GM19463 (cell line): Measurements from ENCODE around the gene KRT80.

Experiments used
- ATAC-seq: cut with Tn5 transposase; IDR thresholded peaks from one replicate; pipeline ENCODE4 v1.9.1; 2021; ENCODE audit warnings: mild to moderate bottlenecking, moderate library complexity; ENCODE audit not compliant: unreplicated experiment

KRT80 gene

GRCh38 chr12:52181746-52182145 lies 10.1 kb downstream of the KRT80 start:
- no peak for ATAC-seq

GRCh38 chr12:52180971-52181628 lies 10.7 kb downstream of the KRT80 start:
- ATAC-seq, result no peak

- ATAC-seq, result no peak
Observed at GRCh38 chr12:52179396-52179973, 12.3 kb downstream of the KRT80 start.

GRCh38 chr12:52178984-52179383 lies 12.8 kb downstream of the KRT80 start:
- no peak for ATAC-seq

GRCh38 chr12:52178443-52178842 lies 13.4 kb downstream of the KRT80 start:
- no peak for ATAC-seq

- ATAC-seq, result no peak
Observed at GRCh38 chr12:52175371-52176350, 16.2 kb downstream of the KRT80 start.

- ATAC-seq, result no peak
Observed at GRCh38 chr12:52173526-52173925, 18.3 kb downstream of the KRT80 start.

- no peak for ATAC-seq
Observed at GRCh38 chr12:52172956-52173355, 18.9 kb downstream of the KRT80 start.

GRCh38 chr12:52171950-52172512 lies 19.8 kb downstream of the KRT80 start:
- ATAC-seq, result no peak

GRCh38 chr12:52170827-52171226 lies 21.0 kb downstream of the KRT80 start:
- ATAC-seq, result no peak

GRCh38 chr12:52169886-52170285 lies 21.9 kb downstream of the KRT80 start:
- ATAC-seq, result no peak

GRCh38 chr12:52168019-52168717 lies 23.6 kb downstream of the KRT80 start:
- ATAC-seq, result no peak

GRCh38 chr12:52167526-52167925 lies 24.3 kb downstream of the KRT80 start:
- no peak for ATAC-seq

- no peak for ATAC-seq
Observed at GRCh38 chr12:52166672-52167071, 25.1 kb downstream of the KRT80 start.

GRCh38 chr12:52165096-52165855 lies 26.5 kb downstream of the KRT80 start:
- no peak for ATAC-seq

- no peak for ATAC-seq
Observed at GRCh38 chr12:52164624-52165023, 27.2 kb downstream of the KRT80 start.

- ATAC-seq, result no peak
Observed at GRCh38 chr12:52162981-52163380, 28.8 kb downstream of the KRT80 start.

GRCh38 chr12:52160200-52160599 lies 31.6 kb downstream of the KRT80 start:
- ATAC-seq, result no peak

GRCh38 chr12:52157566-52158150 lies 34.2 kb downstream of the KRT80 start:
- ATAC-seq, result no peak
